GM11168 (cell line): ENCODE data around the gene HLA-DOA.

Experiments used
- in situ Hi-C: fragments of 300-500 bp; cut with MboI; formaldehyde crosslinking; loops from one replicate; pipeline ENCODE4 v1.12.0; 2022; ENCODE audit warnings: low sequenced_read_pairs; ENCODE audit not compliant: unreplicated experiment

The HLA-DOA gene

GRCh38 chr6:33017694-33018353, 8.4 kb upstream of the HLA-DOA start:
- in situ Hi-C loops: loop anchor here (5.0 kb wide), 1 partner anchor 69 kb away; no protein-coding TSS in a partner anchor

DNA sequence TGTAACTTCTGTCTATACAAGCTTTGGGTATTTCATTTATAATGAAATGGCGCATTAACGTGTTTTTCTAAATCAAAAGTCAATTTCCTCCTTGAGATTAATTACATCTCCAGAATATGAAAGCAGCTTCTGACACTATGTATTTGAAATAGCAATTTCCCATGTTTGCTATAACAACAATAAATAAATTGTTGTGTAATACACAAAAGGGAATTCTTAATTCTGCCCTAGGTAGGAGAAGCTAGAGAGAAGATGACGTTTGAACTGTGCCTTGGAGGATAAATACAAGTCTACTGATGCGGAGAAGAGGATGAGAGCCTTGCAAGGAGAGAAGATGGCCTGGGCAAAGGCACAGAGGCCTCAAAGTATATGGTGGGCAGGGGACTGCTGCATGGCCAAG, 7.6 kb upstream of the HLA-DOA start:
- in situ Hi-C loops: loop anchor here (5.0 kb wide), 1 partner anchor 70 kb away; no protein-coding TSS in a partner anchor

DNA sequence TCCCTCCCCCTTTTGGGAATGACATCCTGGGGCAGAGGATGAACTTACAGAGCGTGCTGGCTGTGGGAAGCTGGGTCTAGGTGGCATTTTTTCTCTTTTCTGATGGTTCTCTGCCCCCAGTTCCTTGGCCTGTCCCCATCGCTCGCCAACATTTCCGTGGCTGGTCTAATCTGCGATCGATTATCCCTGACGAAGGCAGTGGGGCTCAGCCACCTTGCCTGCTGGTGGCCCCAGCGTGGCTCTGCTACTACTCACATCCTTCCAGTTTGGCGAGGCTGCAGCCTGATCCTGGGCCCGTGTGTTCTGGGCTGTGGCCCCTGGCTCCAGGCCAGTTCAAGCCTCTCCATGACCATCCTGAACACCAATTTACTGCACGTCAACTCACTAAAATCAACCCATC, 6.4 kb upstream of the HLA-DOA start:
- in situ Hi-C loops: loop anchor here (5.0 kb wide), 1 partner anchor 72 kb away; no protein-coding TSS in a partner anchor

GRCh38 chr6:33014841-33015634, 5.6 kb upstream of the HLA-DOA start:
- in situ Hi-C loops: loop anchor here (5.0 kb wide), 1 partner anchor 72 kb away; no protein-coding TSS in a partner anchor

DNA sequence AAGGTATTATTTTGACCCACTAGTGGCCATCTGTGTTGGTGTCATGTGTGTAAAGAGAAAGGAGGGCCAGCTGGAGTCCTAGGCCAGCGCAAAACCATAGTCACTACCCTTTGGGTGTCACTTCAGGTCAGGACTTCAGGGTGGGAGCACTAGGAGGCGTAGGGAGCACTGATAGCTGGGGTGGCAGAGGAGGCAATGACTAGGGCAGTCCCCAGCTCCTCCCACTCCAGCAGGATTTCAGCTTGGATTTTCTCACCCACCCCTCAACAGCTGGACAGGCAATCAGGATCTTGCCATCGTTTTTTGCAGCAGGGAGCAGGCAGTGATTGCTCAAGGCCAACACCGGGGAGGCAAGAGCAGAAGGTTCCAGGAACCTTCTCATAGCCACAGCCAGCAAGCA, 4.2 kb upstream of the HLA-DOA start:
- in situ Hi-C loops: no loop called here

DNA sequence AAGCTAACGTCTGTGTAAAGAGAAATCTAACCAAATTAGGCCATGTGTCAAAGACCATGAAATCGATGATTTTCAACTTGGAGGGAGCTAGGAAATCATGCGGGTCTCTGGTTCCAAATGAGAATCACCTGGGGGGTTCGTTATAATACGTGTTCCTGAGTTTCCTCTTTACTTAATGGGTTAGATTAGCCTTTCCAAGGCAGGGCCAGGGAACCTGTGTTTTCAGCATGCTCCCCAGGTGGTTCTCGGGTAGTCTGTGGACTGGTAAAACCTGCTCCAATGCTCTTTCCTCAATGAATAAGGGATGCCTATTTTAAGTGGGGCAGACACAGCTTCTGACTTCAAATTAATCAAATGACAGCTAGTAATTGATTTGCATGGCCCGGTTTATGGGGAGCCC, 965 bp upstream of the HLA-DOA start:
- in situ Hi-C loops: no loop called here

GRCh38 chr6:33007831-33008400, 1.5 kb downstream of the HLA-DOA start:
- in situ Hi-C loops: no loop called here

- in situ Hi-C loops: no loop called here
Measured at GRCh38 chr6:33004940-33005339, 4.5 kb downstream of the HLA-DOA start.

DNA sequence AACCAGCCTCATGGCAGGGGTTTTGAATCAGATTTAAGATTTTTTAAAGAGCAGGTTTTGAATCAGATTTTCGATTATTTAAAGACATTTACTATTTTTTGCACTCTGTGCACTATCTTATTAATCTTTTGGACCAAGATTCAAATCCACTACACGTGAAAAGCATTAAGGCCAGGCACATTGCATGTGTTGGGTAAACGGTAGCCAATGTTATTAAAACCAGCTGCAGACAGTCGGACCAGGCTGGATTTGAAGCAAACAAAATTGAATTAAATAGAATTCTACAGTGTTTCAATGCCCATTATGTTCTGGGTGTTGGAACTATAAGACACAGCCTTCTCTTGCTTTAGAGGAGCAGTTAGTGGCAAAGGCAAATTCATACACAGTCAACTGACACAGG, 7.7 kb downstream of the HLA-DOA start:
- in situ Hi-C loops: no loop called here

- in situ Hi-C loops: no loop called here
Measured at GRCh38 chr6:33000055-33000454, 9.3 kb downstream of the HLA-DOA start.

DNA sequence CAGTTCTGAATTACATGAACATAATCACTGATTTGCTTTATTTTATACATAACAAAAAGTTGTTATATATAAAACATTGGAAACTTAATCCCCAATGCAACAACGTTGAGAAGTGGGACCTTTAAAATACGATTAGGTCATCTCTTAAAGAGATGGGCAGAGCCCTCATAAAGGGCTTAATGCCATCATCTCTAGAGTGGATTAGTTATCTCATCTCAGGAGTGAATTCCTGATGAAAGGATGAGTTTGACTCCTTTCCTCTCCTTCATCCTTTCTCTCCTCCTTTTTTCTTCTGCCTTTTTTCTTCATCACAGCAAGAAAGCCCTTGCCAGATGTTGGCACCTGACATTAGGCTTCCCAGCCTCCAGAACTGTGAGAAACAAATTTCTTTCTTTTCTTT, 13.9 kb downstream of the HLA-DOA start:
- in situ Hi-C loops: no loop called here

GRCh38 chr6:32993363-32993973, 15.9 kb downstream of the HLA-DOA start:
- in situ Hi-C loops: loop anchor here (5.0 kb wide), 1 partner anchor 101 kb away; no protein-coding TSS in a partner anchor

DNA sequence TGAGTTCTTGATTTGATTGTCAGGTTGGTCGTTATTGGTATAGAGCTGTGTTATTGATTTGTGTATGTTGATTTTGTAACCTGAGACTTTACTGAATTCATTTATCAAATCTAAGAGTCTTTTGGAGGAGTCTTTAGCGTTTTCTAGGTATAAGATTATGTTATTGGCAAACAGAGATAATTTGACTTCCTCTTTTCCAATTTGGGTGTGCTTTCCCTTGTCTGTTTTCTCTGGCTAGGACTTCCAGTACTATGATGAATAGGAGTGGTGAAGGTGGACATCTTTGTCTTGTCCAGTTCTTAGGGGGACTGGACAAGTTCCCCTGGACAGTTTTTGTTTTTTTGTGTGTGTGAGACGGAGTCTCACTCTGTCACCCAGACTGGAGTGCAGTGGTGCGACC, 17.4 kb downstream of the HLA-DOA start:
- in situ Hi-C loops: loop anchor here (5.0 kb wide), 1 partner anchor 100 kb away; no protein-coding TSS in a partner anchor

DNA sequence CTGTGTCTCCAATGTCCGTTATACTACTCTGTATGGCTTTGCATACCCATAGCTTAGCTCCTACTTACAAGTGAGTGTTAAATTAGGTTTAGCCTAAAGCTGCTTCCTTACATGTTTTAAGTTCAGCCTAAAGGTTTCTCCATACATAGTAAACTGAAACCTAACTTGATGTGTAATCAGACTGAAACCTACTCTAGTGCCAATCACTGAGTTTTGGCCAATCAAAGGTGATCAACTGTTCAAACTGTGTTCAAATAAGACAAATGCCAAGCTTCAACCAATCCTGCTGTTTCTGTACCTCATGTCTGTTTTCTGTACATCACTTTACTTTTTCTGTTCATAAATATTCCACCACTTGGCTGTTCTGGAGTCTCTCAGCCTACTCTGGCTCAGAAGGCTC, 20.0 kb downstream of the HLA-DOA start:
- in situ Hi-C loops: no loop called here

DNA sequence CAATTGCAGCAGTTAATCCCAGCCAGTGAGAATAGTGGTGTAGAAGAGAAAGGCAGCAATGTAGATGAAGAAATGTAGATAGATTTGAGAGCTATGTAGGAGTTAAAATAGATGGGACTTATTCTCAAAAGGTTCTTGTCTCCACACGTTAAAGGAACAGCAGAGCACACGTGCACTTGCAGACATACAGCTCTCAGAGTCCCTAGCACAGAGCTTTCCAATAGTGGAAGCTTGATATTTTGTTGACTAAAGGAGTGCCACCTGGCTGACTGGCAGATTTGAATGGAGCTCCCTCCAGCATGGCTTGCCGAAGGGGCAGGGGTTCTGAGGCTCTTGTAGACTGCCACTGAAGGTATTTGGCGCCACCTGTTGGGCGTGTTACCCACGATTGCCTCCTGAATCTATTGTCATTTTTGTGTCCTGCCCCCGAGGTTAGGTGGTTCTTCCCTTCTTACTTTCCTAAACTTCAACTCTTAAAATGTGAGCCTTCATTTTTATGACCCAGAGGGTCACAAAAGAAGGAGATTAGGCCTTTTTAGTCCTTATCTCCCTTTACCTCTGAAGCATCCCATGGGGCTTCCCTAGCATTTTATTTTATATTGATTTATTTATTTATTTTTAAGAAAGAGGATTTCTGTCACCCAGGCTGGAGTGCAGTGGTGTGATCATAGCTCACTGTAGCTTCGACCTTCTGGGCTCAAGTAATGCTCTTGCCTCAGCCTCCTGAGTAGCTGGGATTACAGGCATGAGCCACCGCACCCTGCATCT, 24.6 kb downstream of the HLA-DOA start:
- in situ Hi-C loops: no loop called here

GRCh38 chr6:32983964-32984621, 25.3 kb downstream of the HLA-DOA start:
- in situ Hi-C loops: no loop called here

- in situ Hi-C loops: no loop called here
Measured at GRCh38 chr6:32983493-32983848, 25.9 kb downstream of the HLA-DOA start.

DNA sequence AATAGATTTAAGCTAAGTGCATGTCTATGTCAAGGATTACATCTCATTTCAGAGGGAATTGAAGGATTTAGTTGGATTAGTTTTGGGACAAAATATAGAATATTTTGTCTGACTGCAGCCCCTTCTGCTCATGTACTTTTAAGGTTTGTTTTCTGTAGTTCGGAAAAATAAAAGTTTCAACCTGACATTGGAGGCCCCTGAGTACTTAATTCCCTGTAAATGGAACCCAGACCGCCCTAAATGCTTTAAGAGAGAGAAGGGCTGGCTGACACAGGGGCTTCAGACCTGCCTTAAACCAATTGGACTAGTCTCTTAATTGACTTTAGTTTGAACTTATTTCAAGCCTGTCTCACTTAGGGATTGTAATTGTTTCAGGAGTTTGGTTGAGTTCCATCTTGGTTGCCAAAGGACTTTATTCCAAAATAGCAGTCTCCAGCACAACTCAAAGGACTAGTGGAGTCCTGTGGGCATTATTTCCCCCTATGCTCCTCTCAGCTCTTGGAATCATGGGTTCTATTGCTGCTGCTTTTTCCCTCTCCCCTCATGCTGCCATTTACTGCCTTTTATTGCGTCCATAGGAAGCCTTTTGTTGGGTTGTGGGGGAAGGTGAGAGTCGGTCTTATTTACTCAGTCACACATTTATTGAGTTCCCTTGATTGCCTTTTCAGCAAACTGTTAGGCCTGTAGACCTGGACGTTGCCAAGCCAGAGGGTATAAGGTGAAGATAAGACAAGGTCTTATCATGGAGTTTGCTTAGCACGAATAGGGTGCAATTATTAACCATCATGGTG, 26.5 kb downstream of the HLA-DOA start:
- in situ Hi-C loops: no loop called here
